ENCODE data around the gene DYRK1A.

GRCh38 chr21:37561941-37562919, 195.7 kb downstream of the DYRK1A start:
- no peak for TF ChIP-seq CTCF (IDR thresholded peaks at IDR 0.05 in 2 of 3, conservative IDR thresholded peaks at IDR 0.05 in 1 of 3; ENCODE audit: borderline replicate concordance in 1 of 3, insufficient read depth in 1 of 3, low read depth in 2 of 3, low read length in 2 of 3)
- TF ChIP-seq YY1 (IDR thresholded peaks at IDR 0.05; ENCODE audit: extremely low read depth, insufficient replicate concordance, low read depth, low read length), result no peak
- TF ChIP-seq ZFX (IDR thresholded peaks at IDR 0.05), result no peak
- TF ChIP-seq ATF3 (IDR thresholded peaks at IDR 0.05), result no peak
- TF ChIP-seq JUND (IDR thresholded peaks at IDR 0.05), result no peak
- TF ChIP-seq POLR2AphosphoS5 (IDR thresholded peaks at IDR 0.05; ENCODE audit: low read depth, low read length), result no peak
- no peak for TF ChIP-seq SRF (IDR thresholded peaks at IDR 0.05; ENCODE audit: low read depth)
- TF ChIP-seq EZH2 (IDR thresholded peaks at IDR 0.05), result no peak
